ENCODE measurements around the gene TRIM17. TPM values are rescaled to one million over a fixed set of nuclear protein-coding genes. Genes with fewer than 3 reads are reported as not detected.
A peak's percentile ranks its signal among the peaks of the same experiment; 100 is the strongest.

Gene TRIM17
- total and polyA plus RNA-seq, 2 of the 8 experiments (the other 6 are each of a cell fraction or from before 2014, with no cell fraction given), result 1.1 to 2.2 TPM

DNA sequence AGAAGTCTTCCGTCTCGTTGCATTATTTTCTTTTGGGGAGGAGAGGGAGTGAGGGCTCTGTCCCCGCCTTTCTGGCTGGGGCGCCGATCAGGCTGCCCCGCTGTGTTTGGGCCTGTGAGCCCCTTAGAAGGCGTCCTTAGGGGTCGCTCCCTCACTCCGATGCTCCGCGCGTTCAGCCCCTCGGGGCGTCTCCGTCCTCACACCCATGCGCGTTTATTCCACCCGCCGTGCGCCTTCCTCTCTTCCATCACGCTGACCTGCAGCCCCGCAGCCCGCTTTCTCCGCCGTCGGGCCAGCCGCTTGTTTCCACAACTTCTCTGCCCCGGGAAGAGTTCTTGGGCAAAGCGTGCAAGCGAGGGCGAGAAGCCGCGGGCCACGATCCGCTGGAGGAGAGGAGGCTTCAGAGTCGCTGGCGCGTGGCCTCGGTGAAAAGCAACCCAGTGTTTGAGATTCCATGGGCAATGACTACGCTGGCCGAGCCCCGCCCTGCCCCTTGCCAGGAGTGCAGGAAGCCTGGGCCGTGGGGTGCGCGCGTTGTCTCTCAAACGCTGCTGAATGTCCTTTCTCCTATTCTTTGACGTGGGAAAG, 37.7 kb downstream of the TRIM17 start:
- DNase-seq (ENCODE audit: low read depth in 1 of 2, low spot score in 2 of 2) (peak in 1 of 2 experiments; percentile 72), FAIRE-seq (no peak)
- Histone ChIP-seq H3K79me2 (ENCODE audit: control insufficient read depth in 1 of 2, insufficient read depth in 2 of 2, low read length in 2 of 2) (no peaks in the 10 kb centered on the region), H3K4me3 (ENCODE audit: extremely low read depth in 1 of 4, insufficient read depth in 2 of 4, low read depth in 3 of 4, low read length in 4 of 4) (peak overlapping the region; percentile 53 to 74 (median 71)), H3K9ac (replicated peaks in 1 of 4; ENCODE audit: extremely low read depth in 1 of 4, low read depth in 3 of 4, low read length in 3 of 4) (no peak overlapping the region), H3K4me1 (replicated peaks in 1 of 4; ENCODE audit: control insufficient read depth in 3 of 4, insufficient read depth in 4 of 4, low read length in 3 of 4) (peaks cover 0 to 10% (median 5%) of the 10 kb centered on the region in 4 experiments; a peak in 5 of 7 replicates), H2AFZ (ENCODE audit: low read length) (no peak overlapping the region; the same call in 1 of the 2 replicates), H3K56ac (replicated peaks; ENCODE audit: insufficient read length, low read depth, low read length) (no peak overlapping the region), H4K91ac (replicated peaks; ENCODE audit: insufficient read length, low read length) (no peak overlapping the region), H3K27me3 (replicated peaks in 1 of 4; ENCODE audit: control insufficient read depth in 3 of 4, extremely low read depth in 1 of 4, insufficient read depth in 3 of 4, low read length in 3 of 4) (peaks cover 2 to 26% (median 16%) of the 10 kb centered on the region in 4 experiments; a peak in 6 of 7 replicates), H3K4me2 (ENCODE audit: insufficient read depth in 1 of 2, low read depth in 2 of 2, low read length in 2 of 2) (peak overlapping the region; percentile 51 to 89), H3K79me1 (ENCODE audit: low read depth, low read length) (no peaks in the 10 kb centered on the region), H3K23ac (ENCODE audit: insufficient read length) (no peak overlapping the region), H2BK120ac (replicated peaks; ENCODE audit: low read depth, low read length) (no peak overlapping the region), H2BK12ac (ENCODE audit: low read depth, low read length) (no peak overlapping the region), H3K4ac (replicated peaks; ENCODE audit: insufficient read length, low read depth, low read length) (no peak overlapping the region), H3K36me3 (ENCODE audit: control insufficient read depth in 2 of 4, insufficient read depth in 4 of 4, low read length in 3 of 4) (no peaks in the 10 kb centered on the region), H4K20me1 (replicated peaks in 1 of 2; ENCODE audit: control insufficient read depth in 1 of 2, insufficient read depth in 2 of 2, low read length in 2 of 2) (peaks cover 4 to 6% of the 10 kb centered on the region in 2 experiments), H3K27ac (ENCODE audit: low read depth, low read length) (no peak overlapping the region), H3K23me2 (ENCODE audit: low read depth, low read length) (peaks cover 8% of the 10 kb centered on the region; the same call in 1 of the 2 replicates), H2BK20ac (ENCODE audit: low read length) (no peak overlapping the region), H2BK5ac (ENCODE audit: low read depth, low read length) (no peak overlapping the region), H3K14ac (ENCODE audit: insufficient read length) (no peak overlapping the region), H3K18ac (ENCODE audit: extremely low read depth, low read length) (no peak overlapping the region), H2BK15ac (ENCODE audit: low read length) (no peak overlapping the region), H3K9me3 (ENCODE audit: insufficient read depth in 2 of 2, low read depth in 1 of 2, low read length in 1 of 2) (no peaks in the 10 kb centered on the region), H4K8ac (ENCODE audit: extremely low read depth, insufficient read depth, low read length) (0 out of 2 replicates have a peak overlapping the region, but pooled peaks have one; percentile 36), H2AK5ac (ENCODE audit: low read depth, low read length) (no peak overlapping the region), H4K5ac (ENCODE audit: insufficient read length, low read depth, low read length) (no peak overlapping the region)
- ChIA-PET CTCF (ENCODE audit: partially characterized antibody) (interaction anchor here (0.8 to 1.7 kb wide), 12 partner anchors 11 to 374 kb away, joined by 3 to 10 read pairs (median 4); no protein-coding TSS in a partner anchor), POLR2A (ENCODE audit: partially characterized antibody) (interaction anchor here (1.1 to 1.7 kb wide), 4 partner anchors 14 to 113 kb away, joined by 3 to 12 read pairs (median 6); a partner anchor contains a TSS)
- 7% methylated on average over 45 of the region's 48 CpGs; no CpG with 5 or more reads in 1 of the 2 experiments for WGBS, 2 experiments (ENCODE audit: extremely low coverage in 1 of 2, insufficient coverage in 1 of 2, insufficient read length in 1 of 2, insufficient replicate concordance in 2 of 2, low coverage in 1 of 2, low lambda C conversion rate in 2 of 2, missing lambda C conversion rate in 1 of 2)
- no peak for TF ChIP-seq TEAD4 (IDR thresholded peaks at IDR 0.05; ENCODE audit: low read depth, low read length)
- no peak for TF ChIP-seq POLR2AphosphoS5 (IDR thresholded peaks at IDR 0.05; ENCODE audit: low read depth, low read length)
- no peak for TF ChIP-seq RXRA (IDR thresholded peaks at IDR 0.05; ENCODE audit: insufficient read depth, low read depth, low read length)
- no peak for TF ChIP-seq ASH2L (IDR thresholded peaks at IDR 0.05; ENCODE audit: low read length)
- TF ChIP-seq EP300 (IDR thresholded peaks at IDR 0.05; ENCODE audit: borderline replicate concordance in 1 of 2, low read depth in 2 of 2, low read length in 2 of 2), result no peak
- TF ChIP-seq ATF3 (IDR thresholded peaks at IDR 0.05; ENCODE audit: insufficient read depth, low read depth, low read length), result 0 out of 2 replicates have a peak, but pooled peaks have one; percentile 2
- TF ChIP-seq CTCF (IDR thresholded peaks at IDR 0.05; ENCODE audit: control extremely low read depth in 1 of 3, insufficient read depth in 1 of 3, low read depth in 1 of 3, low read length in 3 of 3), result no peak
